ENCODE results near the gene CYP4F3.
A peak's percentile ranks its signal among the peaks of the same experiment; 100 is the strongest.

DNA sequence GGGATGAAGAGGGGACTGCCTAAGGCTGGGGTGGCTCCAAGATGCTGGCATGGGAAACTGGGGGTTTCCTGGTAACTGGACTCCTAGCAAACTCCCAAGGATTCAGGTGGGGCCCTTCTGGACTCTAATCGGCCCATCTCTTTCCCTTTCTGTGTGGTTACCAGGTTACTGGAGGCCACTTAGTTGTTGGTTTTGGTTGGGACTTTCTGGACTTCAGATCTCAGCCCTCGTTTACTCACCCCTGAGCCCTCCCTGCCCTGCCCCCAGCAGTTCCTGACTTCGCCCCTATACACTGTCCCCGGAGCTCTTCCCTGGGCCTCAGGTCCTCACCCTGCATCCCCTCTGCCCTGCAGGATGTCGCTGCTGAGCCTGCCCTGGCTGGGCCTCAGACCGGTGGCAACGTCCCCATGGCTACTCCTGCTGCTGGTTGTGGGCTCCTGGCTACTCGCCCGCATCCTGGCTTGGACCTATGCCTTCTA, 32.5 kb downstream of the CYP4F3 start:
- no peak for TF ChIP-seq FOXM1 (CRISPR knock-in tag; IDR thresholded peaks at IDR 0.05)
- TF ChIP-seq ARNT (IDR thresholded peaks at IDR 0.05): no peak
- TF ChIP-seq, protein P1, sequence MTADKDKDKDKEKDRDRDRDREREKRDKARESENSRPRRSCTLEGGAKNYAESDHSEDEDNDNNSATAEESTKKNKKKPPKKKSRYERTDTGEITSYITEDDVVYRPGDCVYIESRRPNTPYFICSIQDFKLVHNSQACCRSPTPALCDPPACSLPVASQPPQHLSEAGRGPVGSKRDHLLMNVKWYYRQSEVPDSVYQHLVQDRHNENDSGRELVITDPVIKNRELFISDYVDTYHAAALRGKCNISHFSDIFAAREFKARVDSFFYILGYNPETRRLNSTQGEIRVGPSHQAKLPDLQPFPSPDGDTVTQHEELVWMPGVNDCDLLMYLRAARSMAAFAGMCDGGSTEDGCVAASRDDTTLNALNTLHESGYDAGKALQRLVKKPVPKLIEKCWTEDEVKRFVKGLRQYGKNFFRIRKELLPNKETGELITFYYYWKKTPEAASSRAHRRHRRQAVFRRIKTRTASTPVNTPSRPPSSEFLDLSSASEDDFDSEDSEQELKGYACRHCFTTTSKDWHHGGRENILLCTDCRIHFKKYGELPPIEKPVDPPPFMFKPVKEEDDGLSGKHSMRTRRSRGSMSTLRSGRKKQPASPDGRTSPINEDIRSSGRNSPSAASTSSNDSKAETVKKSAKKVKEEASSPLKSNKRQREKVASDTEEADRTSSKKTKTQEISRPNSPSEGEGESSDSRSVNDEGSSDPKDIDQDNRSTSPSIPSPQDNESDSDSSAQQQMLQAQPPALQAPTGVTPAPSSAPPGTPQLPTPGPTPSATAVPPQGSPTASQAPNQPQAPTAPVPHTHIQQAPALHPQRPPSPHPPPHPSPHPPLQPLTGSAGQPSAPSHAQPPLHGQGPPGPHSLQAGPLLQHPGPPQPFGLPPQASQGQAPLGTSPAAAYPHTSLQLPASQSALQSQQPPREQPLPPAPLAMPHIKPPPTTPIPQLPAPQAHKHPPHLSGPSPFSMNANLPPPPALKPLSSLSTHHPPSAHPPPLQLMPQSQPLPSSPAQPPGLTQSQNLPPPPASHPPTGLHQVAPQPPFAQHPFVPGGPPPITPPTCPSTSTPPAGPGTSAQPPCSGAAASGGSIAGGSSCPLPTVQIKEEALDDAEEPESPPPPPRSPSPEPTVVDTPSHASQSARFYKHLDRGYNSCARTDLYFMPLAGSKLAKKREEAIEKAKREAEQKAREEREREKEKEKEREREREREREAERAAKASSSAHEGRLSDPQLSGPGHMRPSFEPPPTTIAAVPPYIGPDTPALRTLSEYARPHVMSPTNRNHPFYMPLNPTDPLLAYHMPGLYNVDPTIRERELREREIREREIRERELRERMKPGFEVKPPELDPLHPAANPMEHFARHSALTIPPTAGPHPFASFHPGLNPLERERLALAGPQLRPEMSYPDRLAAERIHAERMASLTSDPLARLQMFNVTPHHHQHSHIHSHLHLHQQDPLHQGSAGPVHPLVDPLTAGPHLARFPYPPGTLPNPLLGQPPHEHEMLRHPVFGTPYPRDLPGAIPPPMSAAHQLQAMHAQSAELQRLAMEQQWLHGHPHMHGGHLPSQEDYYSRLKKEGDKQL (CRISPR knock-in tag; IDR thresholded peaks at IDR 0.05; ENCODE audit: low read depth): no peak
- no peak for TF ChIP-seq ZNF7 (CRISPR knock-in tag; IDR thresholded peaks at IDR 0.05)
- 0 out of 2 replicates have a peak, but pooled peaks have one; percentile 32 for TF ChIP-seq CHD2 (IDR thresholded peaks at IDR 0.05; ENCODE audit: low read depth, low read length)
- TF ChIP-seq SMAD1 (CRISPR knock-in tag; IDR thresholded peaks at IDR 0.05; ENCODE audit: borderline replicate concordance, low read depth): peak; percentile 33; the same call in 1 of the 2 replicates
- no peak for TF ChIP-seq BRF2 (CRISPR knock-in tag; IDR thresholded peaks at IDR 0.05)
- TF ChIP-seq KDM4B (CRISPR knock-in tag; IDR thresholded peaks at IDR 0.05): no peak
- TF ChIP-seq, protein P2, sequence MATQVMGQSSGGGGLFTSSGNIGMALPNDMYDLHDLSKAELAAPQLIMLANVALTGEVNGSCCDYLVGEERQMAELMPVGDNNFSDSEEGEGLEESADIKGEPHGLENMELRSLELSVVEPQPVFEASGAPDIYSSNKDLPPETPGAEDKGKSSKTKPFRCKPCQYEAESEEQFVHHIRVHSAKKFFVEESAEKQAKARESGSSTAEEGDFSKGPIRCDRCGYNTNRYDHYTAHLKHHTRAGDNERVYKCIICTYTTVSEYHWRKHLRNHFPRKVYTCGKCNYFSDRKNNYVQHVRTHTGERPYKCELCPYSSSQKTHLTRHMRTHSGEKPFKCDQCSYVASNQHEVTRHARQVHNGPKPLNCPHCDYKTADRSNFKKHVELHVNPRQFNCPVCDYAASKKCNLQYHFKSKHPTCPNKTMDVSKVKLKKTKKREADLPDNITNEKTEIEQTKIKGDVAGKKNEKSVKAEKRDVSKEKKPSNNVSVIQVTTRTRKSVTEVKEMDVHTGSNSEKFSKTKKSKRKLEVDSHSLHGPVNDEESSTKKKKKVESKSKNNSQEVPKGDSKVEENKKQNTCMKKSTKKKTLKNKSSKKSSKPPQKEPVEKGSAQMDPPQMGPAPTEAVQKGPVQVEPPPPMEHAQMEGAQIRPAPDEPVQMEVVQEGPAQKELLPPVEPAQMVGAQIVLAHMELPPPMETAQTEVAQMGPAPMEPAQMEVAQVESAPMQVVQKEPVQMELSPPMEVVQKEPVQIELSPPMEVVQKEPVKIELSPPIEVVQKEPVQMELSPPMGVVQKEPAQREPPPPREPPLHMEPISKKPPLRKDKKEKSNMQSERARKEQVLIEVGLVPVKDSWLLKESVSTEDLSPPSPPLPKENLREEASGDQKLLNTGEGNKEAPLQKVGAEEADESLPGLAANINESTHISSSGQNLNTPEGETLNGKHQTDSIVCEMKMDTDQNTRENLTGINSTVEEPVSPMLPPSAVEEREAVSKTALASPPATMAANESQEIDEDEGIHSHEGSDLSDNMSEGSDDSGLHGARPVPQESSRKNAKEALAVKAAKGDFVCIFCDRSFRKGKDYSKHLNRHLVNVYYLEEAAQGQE (IDR thresholded peaks at IDR 0.05; ENCODE audit: borderline replicate concordance in 1 of 2, low read depth in 1 of 2, low read length in 2 of 2): 0 out of 4 replicates have a peak, but pooled peaks of 1 of the 2 experiments have one; percentile 41
- TF ChIP-seq ZNF660 (CRISPR knock-in tag; IDR thresholded peaks at IDR 0.05; ENCODE audit: borderline replicate concordance, low read depth): no peak
- no peak for TF ChIP-seq ZNF513 (CRISPR knock-in tag; conservative IDR thresholded peaks at IDR 0.05)

Measured in HepG2 (cell line).